OCI-LY7 (cell line): ENCODE results near the gene NUDCD3. TPM values are rescaled to one million over a fixed set of nuclear protein-coding genes. Genes with fewer than 3 reads are reported as not detected.

Experiments
- BruUV-seq: library from RNA; stranded (reverse); fragments of 400-500 nt; replicated peaks from 2 replicates; lab custom pipeline; 2021; lab: Mats Ljungman, UMichigan
- CTCF ChIA-PET: fragments of 300-600 bp; sonication (Branson Sonifier 250); formaldehyde crosslinking; loops from one replicate; lab custom pipeline; 2022; ENCODE audit warnings: antibody characterized with exemption; ENCODE audit not compliant: unreplicated experiment; lab: Charles Lee
- POLR2A ChIA-PET: fragments of 300-600 bp; sonication (Branson Sonifier 250); formaldehyde crosslinking; loops from one replicate; lab custom pipeline; 2022; ENCODE audit warnings: antibody characterized with exemption; lab: Charles Lee
- DNase-seq: peaks from one replicate; pipeline ENCODE4 v3.0.0-alpha.2; 2015; ENCODE audit warnings: low spot score
- H2AFZ ChIP-seq: fragments of 200-600 bp; sonication (generic), shearing (Covaris generic); 2 replicates; pipeline ENCODE4 v1.6.1; 2014; ENCODE audit warnings: mild to moderate bottlenecking, antibody characterized with exemption, low read length, moderate library complexity
- H3K27ac ChIP-seq: fragments of 200-600 bp; sonication (generic); 2 replicates; pipeline ENCODE4 v1.5.1; 2014; ENCODE audit warnings: mixed run types, low read depth, mild to moderate bottlenecking, moderate library complexity, low read length, inconsistent platforms; ENCODE audit not compliant: poor library complexity, severe bottlenecking
- H3K36me3 ChIP-seq: fragments of 200-600 bp; sonication (generic); 2 replicates; pipeline ENCODE4 v1.6.1; 2014; ENCODE audit warnings: mild to moderate bottlenecking, antibody characterized with exemption, low read length, moderate library complexity, mixed read lengths; ENCODE audit not compliant: insufficient read depth
- H3K4me1 ChIP-seq: fragments of 200-600 bp; sonication (generic); 2 replicates; pipeline ENCODE4 v1.5.1; 2014; ENCODE audit warnings: mild to moderate bottlenecking, low read length; ENCODE audit not compliant: insufficient read depth, poor library complexity, severe bottlenecking
- H3K4me2 ChIP-seq: fragments of 200-600 bp; sonication (generic); 2 replicates; pipeline ENCODE4 v1.6.1; 2014; ENCODE audit warnings: mild to moderate bottlenecking, low read length
- H3K4me3 ChIP-seq: fragments of 200-600 bp; sonication (generic); 2 replicates; pipeline ENCODE4 v1.5.1; 2014; ENCODE audit warnings: mild to moderate bottlenecking, low read depth, low read length; ENCODE audit not compliant: poor library complexity, severe bottlenecking
- H3K79me2 ChIP-seq: fragments of 200-600 bp; sonication (generic); 2 replicates; pipeline ENCODE4 v1.6.1; 2016; ENCODE audit warnings: low read depth, mild to moderate bottlenecking, low read length, moderate library complexity, mixed read lengths; ENCODE audit not compliant: insufficient read depth
- H3K9me2 ChIP-seq: fragments of 200-600 bp; sonication (generic); 2 replicates; pipeline ENCODE4 v1.6.1; 2016; ENCODE audit warnings: mild to moderate bottlenecking, low read length, mixed read lengths; ENCODE audit not compliant: insufficient read depth
- H3K9me3 ChIP-seq: fragments of 200-600 bp; sonication (generic); 2 replicates; pipeline ENCODE4 v1.6.1; 2014; ENCODE audit warnings: mild to moderate bottlenecking, mixed run types, low read length, mixed read lengths
- H4K20me1 ChIP-seq: fragments of 200-600 bp; sonication (generic); 2 replicates; pipeline ENCODE4 v1.6.1; 2014; ENCODE audit warnings: mild to moderate bottlenecking, antibody characterized with exemption, low read length, moderate library complexity, mixed read lengths; ENCODE audit not compliant: insufficient read depth
- EZH2phosphoT487 ChIP-seq: fragments of 200-600 bp; sonication (generic); IDR thresholded peaks from 2 replicates; pipeline ENCODE4 v1.6.1; 2018; ENCODE audit warnings: low read depth, borderline replicate concordance, mild to moderate bottlenecking, mixed run types, antibody characterized with exemption, low read length, moderate library complexity, mixed read lengths
- intact Hi-C: fragments of 100-400 bp; cut with micrococcal nuclease; formaldehyde crosslinking; loops from one replicate; pipeline ENCODE4 v1.10.0; 2022; ENCODE audit not compliant: unreplicated experiment
- total RNA-seq, 2 experiments: library from RNA; depleted of rRNA in 1 of 2; stranded (reverse); fragments of >200 nt in 1 of 2; shearing (Covaris generic) in 1 of 2; gene quantifications; 2 replicates each; pipeline ENCODE4 v1.2.3, GENCODE V29; 2014 to 2022
- TF ChIP-seq, protein P1 (sequence below): fragments of 200-600 bp; sonication (generic); conservative IDR thresholded peaks from 2 replicates; pipeline ENCODE4 v1.5.1; 2014; ENCODE audit warnings: mild to moderate bottlenecking, antibody characterized with exemption, low read length, moderate library complexity, mixed read lengths

Gene NUDCD3
- total RNA-seq, 2 experiments from 2014 or later: 57.0 to 108 TPM

DNA sequence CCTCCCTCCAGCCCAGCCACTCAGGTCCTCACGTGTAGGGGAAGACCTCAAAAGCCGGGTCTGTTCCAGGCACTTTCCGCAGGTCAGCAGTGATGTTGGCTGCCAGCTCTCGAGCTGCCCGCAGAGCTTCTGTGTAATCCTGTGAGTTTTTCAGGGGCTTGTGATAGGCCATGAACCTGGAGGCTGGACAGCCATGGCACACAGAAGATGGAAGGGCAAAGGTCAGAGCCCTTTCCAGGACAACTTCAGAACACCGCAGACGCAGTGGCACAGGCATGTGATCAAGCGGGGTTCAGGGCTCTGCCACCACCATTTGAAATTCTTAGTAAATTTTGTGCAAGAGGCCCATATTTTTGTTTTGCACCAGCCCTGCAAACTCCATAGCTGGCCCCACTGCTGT lies 26.7 kb upstream of the NUDCD3 start:
- POLR2A ChIA-PET: interaction anchor here (0.6 kb wide), 1 partner anchor 178 kb away, joined by 3 read pairs; no protein-coding TSS in a partner anchor
- Histone ChIP-seq H2AFZ (no peak overlapping the region), H3K36me3 (no peaks in the 10 kb centered on the region), H3K4me2 (no peak overlapping the region), H3K9me3 (no peaks in the 10 kb centered on the region), H3K9me2 (no peaks in the 10 kb centered on the region), H3K27ac (no peak overlapping the region), H3K4me3 (no peak overlapping the region), H3K4me1 (no peaks in the 10 kb centered on the region), H4K20me1 (no peaks in the 10 kb centered on the region), H3K79me2 (no peaks in the 10 kb centered on the region)
- intact Hi-C loops: no loop called here
- TF ChIP-seq, protein P1, sequence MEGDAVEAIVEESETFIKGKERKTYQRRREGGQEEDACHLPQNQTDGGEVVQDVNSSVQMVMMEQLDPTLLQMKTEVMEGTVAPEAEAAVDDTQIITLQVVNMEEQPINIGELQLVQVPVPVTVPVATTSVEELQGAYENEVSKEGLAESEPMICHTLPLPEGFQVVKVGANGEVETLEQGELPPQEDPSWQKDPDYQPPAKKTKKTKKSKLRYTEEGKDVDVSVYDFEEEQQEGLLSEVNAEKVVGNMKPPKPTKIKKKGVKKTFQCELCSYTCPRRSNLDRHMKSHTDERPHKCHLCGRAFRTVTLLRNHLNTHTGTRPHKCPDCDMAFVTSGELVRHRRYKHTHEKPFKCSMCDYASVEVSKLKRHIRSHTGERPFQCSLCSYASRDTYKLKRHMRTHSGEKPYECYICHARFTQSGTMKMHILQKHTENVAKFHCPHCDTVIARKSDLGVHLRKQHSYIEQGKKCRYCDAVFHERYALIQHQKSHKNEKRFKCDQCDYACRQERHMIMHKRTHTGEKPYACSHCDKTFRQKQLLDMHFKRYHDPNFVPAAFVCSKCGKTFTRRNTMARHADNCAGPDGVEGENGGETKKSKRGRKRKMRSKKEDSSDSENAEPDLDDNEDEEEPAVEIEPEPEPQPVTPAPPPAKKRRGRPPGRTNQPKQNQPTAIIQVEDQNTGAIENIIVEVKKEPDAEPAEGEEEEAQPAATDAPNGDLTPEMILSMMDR: no peak
- CTCF ChIA-PET: no interaction called here
- no peak for DNase-seq
- BruUV-seq: no TSS peak

DNA sequence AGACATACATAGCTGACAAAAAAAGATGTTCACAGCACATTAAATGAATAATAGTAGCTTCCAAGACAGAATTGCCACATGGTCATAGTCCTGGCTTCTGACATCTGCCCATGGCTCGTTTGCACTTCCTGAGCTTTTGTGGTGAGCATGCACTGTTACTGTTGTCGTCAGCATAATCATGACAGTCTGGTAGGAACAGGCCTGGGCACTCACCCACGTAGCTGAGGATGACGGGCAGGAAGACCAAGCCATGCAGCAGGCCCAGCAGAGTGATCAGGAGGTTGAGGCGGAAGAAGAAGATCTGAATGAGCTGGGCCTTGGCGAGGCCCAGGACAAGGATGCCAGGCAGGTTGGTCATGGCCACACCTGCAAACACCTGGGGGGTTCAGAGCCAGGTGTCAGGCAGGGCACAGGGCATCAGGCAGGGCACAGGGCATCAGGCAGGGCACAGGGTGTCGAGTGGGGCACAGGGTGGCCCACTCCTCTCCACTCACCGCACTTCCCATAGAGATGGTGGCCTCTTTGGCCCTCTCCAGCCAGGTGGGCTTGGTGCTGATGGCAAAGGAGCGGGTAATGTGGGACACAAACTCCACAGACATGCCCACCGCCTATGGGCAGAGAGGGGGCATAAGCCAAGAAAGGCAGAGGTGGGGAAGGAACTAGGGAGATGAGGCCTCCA lies 25.3 kb upstream of the NUDCD3 start:
- intact Hi-C loops: no loop called here
- no peak for DNase-seq
- no peaks in the 10 kb centered on the region for H3K79me2 ChIP-seq
- no peak for TF ChIP-seq EZH2phosphoT487
- TF ChIP-seq, protein P1: no peak
- H3K36me3 ChIP-seq: no peaks in the 10 kb centered on the region
- ChIA-PET POLR2A (interaction anchor here (0.6 to 0.7 kb wide), 2 partner anchors 49 to 539 kb away, joined by 3 read pairs; no protein-coding TSS in a partner anchor), CTCF (no interaction called here)
- H3K4me2 ChIP-seq: no peak overlapping the region
- no peak overlapping the region for H3K27ac ChIP-seq
- no peaks in the 10 kb centered on the region for H3K9me3 ChIP-seq
- H3K4me1 ChIP-seq: no peaks in the 10 kb centered on the region
- H3K4me3 ChIP-seq: no peak overlapping the region
- no peak overlapping the region for H2AFZ ChIP-seq
- BruUV-seq: no TSS peak
- H4K20me1 ChIP-seq: no peaks in the 10 kb centered on the region
- H3K9me2 ChIP-seq: no peaks in the 10 kb centered on the region

DNA sequence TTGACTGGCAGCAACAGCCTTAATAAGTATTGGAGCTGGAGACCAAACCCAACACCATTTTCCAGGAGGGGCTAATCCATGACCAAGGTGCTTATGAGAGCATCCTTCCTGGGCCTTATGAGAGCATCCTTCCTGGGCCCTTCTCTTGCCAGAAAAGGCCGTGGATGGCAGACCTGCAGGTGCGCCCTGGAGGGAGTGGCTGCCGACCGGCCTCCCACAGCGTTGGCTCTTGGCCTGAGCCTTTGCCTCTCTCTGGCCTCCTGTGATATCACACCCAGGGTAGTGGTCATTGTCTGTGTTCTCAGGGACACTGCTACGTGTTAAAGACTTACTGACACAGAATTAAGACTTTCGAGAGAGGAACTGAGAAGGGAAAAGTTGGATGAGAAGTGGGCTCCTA lies 22.3 kb upstream of the NUDCD3 start:
- Histone ChIP-seq H3K4me2 (no peak overlapping the region), H3K27ac (no peak overlapping the region), H3K4me1 (no peaks in the 10 kb centered on the region), H3K4me3 (no peak overlapping the region), H4K20me1 (no peaks in the 10 kb centered on the region), H2AFZ (no peak overlapping the region), H3K9me2 (no peaks in the 10 kb centered on the region), H3K36me3 (no peaks in the 10 kb centered on the region), H3K9me3 (no peaks in the 10 kb centered on the region), H3K79me2 (no peaks in the 10 kb centered on the region)
- CTCF ChIA-PET: no interaction called here
- TF ChIP-seq, protein P1: no peak
- no peak for TF ChIP-seq EZH2phosphoT487
- POLR2A ChIA-PET: no interaction called here
- DNase-seq: no peak
- no TSS peak for BruUV-seq
- intact Hi-C loops: no loop called here
